ENCODE data around the gene KRT81.
"Not testable (repeated sequence)": the region's sequence is repeated elsewhere in the genome, so short reads cannot be mapped to it uniquely, and the experiment has no call there.

The KRT81 gene

GRCh38 chr12:52278575-52279421 is 12.5 kb downstream of the KRT81 start:
- DNase-seq (ENCODE audit: low read depth in 2 of 3, low spot score in 2 of 3): peak; percentile 31 to 69 (median 61)

GRCh38 chr12:52277486-52278245 is 13.7 kb downstream of the KRT81 start:
- DNase-seq (ENCODE audit: low read depth in 2 of 3, low spot score in 2 of 3): no peak

GRCh38 chr12:52275686-52276085 is 15.6 kb downstream of the KRT81 start:
- DNase-seq (ENCODE audit: low read depth in 2 of 3, low spot score in 2 of 3): no peak

- DNase-seq (ENCODE audit: low read depth in 2 of 3, low spot score in 2 of 3): no peak
Measured at GRCh38 chr12:52274521-52275120, 16.7 kb downstream of the KRT81 start, which contains the start of gene KRT86. Gene KRT86 (plus strand): TSS chr12:52274645. CDS start chr12:52301917, 27,272 bp downstream.

GRCh38 chr12:52271158-52271557 is 20.2 kb downstream of the KRT81 start:
- no peak for DNase-seq (ENCODE audit: low read depth in 2 of 3, low spot score in 2 of 3)

GRCh38 chr12:52270541-52271070 is 20.7 kb downstream of the KRT81 start:
- DNase-seq (ENCODE audit: low read depth in 2 of 3, low spot score in 2 of 3): no peak

- no peak for DNase-seq (ENCODE audit: low read depth in 2 of 3, low spot score in 2 of 3)
Measured at GRCh38 chr12:52268212-52268611, 23.1 kb downstream of the KRT81 start.

- DNase-seq (ENCODE audit: low read depth in 2 of 3, low spot score in 2 of 3): no peak
Measured at GRCh38 chr12:52267699-52268098, 23.6 kb downstream of the KRT81 start.

GRCh38 chr12:52267266-52267665 is 24.1 kb downstream of the KRT81 start:
- DNase-seq (ENCODE audit: low read depth in 2 of 3, low spot score in 2 of 3): no peak

GRCh38 chr12:52266514-52266913 is 24.8 kb downstream of the KRT81 start:
- no peak for DNase-seq (ENCODE audit: low read depth in 2 of 3, low spot score in 2 of 3)

- DNase-seq (ENCODE audit: low read depth in 2 of 3, low spot score in 2 of 3): no peak
Measured at GRCh38 chr12:52264435-52264825, 26.9 kb downstream of the KRT81 start.

GRCh38 chr12:52263761-52264434 is 27.4 kb downstream of the KRT81 start:
- no peak for DNase-seq (ENCODE audit: low read depth in 2 of 3, low spot score in 2 of 3)

- no peak for DNase-seq (ENCODE audit: low read depth in 2 of 3, low spot score in 2 of 3)
Measured at GRCh38 chr12:52262286-52262685, 29.0 kb downstream of the KRT81 start.

- no peak for DNase-seq (ENCODE audit: low read depth in 2 of 3, low spot score in 2 of 3)
Measured at GRCh38 chr12:52261208-52261484, 30.2 kb downstream of the KRT81 start.

GRCh38 chr12:52260361-52261207 is 30.8 kb downstream of the KRT81 start:
- no peak for DNase-seq (ENCODE audit: low read depth in 2 of 3, low spot score in 2 of 3)

GRCh38 chr12:52259657-52260243 is 31.6 kb downstream of the KRT81 start:
- DNase-seq (ENCODE audit: low read depth in 2 of 3, low spot score in 2 of 3): no peak

- DNase-seq (ENCODE audit: low read depth in 2 of 3, low spot score in 2 of 3): no peak
Measured at GRCh38 chr12:52258335-52258901, 32.9 kb downstream of the KRT81 start.

GRCh38 chr12:52257922-52258321 is 33.4 kb downstream of the KRT81 start:
- not testable (repeated sequence) for DNase-seq (ENCODE audit: low read depth in 2 of 3, low spot score in 2 of 3)

GRCh38 chr12:52257074-52257551 is 34.2 kb downstream of the KRT81 start:
- DNase-seq (ENCODE audit: low read depth in 2 of 3, low spot score in 2 of 3): no peak

GRCh38 chr12:52256584-52256935 is 34.8 kb downstream of the KRT81 start:
- DNase-seq (ENCODE audit: low read depth in 2 of 3, low spot score in 2 of 3): no peak
